A549 (cell line): Measurements from ENCODE around the gene MAST2. TPM values are rescaled to one million over a fixed set of nuclear protein-coding genes. Genes with fewer than 3 reads are reported as not detected.

Source experiments
- ATAC-seq, 2 experiments: fragments of 200-7000 bp in 1 of 2; fragments of >200 bp in 1 of 2; cut with Nextera tagmentation in 1 of 2; cut with Tn5 transposase in 1 of 2; 3 replicates each; pipeline versions ENCODE4 v1.8.0 to v1.9.1; 2018 to 2020; ENCODE audit warnings: mild to moderate bottlenecking in 1 of 2, moderate library complexity in 1 of 2
- CTCF ChIA-PET: fragments of 300-600 bp; sonication (Branson Sonifier 250); formaldehyde crosslinking; extraction: SDS; loops from one replicate; lab custom pipeline; 2021; ENCODE audit warnings: antibody characterized with exemption, inconsistent platforms; lab: Yijun Ruan, JAX
- POLR2A ChIA-PET: fragments of 350-600 bp; formaldehyde crosslinking; extraction: SDS; loops from one replicate; lab custom pipeline; 2021; ENCODE audit warnings: antibody characterized with exemption, inconsistent platforms; lab: Yijun Ruan, JAX
- DNase-seq, 2 experiments: peaks; one replicate each; pipeline versions ENCODE4 v3.0.0 to v3.0.0-alpha.2; 2011 to 2016; ENCODE audit warnings: low read depth in 1 of 2, low spot score in 1 of 2
- FAIRE-seq: peaks from 2 replicates; lab custom pipeline; 2011; peaks lifted over from hg19 to GRCh38; lab: Jason Lieb, UNC
- H3K27ac ChIP-seq, 2 experiments: fragments of >200 bp; sonication (Bioruptor Twin); formaldehyde crosslinking; 3 replicates each; pipeline ENCODE4 v1.5.1; 2016 to 2017
- H3K4me1 ChIP-seq: fragments of >200 bp; sonication (Bioruptor Twin); formaldehyde crosslinking; 3 replicates; pipeline ENCODE4 v1.6.1; 2016
- H3K4me2 ChIP-seq: fragments of >200 bp; sonication (Bioruptor Twin); formaldehyde crosslinking; 3 replicates; pipeline ENCODE4 v1.6.1; 2016
- H3K4me3 ChIP-seq: fragments of >200 bp; sonication (Bioruptor Twin); formaldehyde crosslinking; 3 replicates; pipeline ENCODE4 v1.5.1; 2016
- H3K9me3 ChIP-seq: fragments of >200 bp; sonication (Bioruptor Twin); formaldehyde crosslinking; 3 replicates; pipeline ENCODE4 v1.6.1; 2016
- BHLHE40 ChIP-seq: IDR thresholded peaks from 2 replicates; pipeline ENCODE4 v1.6.1; 2012; ENCODE audit warnings: low read depth, low read length, inconsistent platforms
- EHMT2 ChIP-seq: fragments of 200-600 bp; sonication (generic); IDR thresholded peaks from 2 replicates; pipeline ENCODE4 v1.6.1; 2016; ENCODE audit warnings: antibody characterized with exemption, low read depth, mild to moderate bottlenecking, moderate library complexity
- EP300 ChIP-seq, 2 experiments: fragments of >200 bp; sonication (Bioruptor Twin); formaldehyde crosslinking; IDR thresholded peaks; 2 replicates in 1 of 2; 3 replicates in 1 of 2; pipeline ENCODE4 v1.6.1; 2016 to 2017
- FOSB ChIP-seq: fragments of 250-450 bp; sonication (Bioruptor Pico); IDR thresholded peaks from 2 replicates; pipeline ENCODE4 v1.5.0; 2020; ENCODE audit warnings: mild to moderate bottlenecking, moderate library complexity
- HEYL ChIP-seq: fragments of 250-450 bp; sonication (Bioruptor Pico); IDR thresholded peaks from 2 replicates; pipeline ENCODE4 v1.8.0; 2021; ENCODE audit warnings: mild to moderate bottlenecking, moderate library complexity
- HOXA7 ChIP-seq: fragments of 250-450 bp; sonication (Bioruptor Pico); IDR thresholded peaks from 2 replicates; pipeline ENCODE4 v1.5.0; 2020; ENCODE audit warnings: mild to moderate bottlenecking, moderate library complexity
- HOXB5 ChIP-seq: fragments of 250-450 bp; sonication (Bioruptor Pico); IDR thresholded peaks from 2 replicates; pipeline ENCODE4 v1.5.0; 2020; ENCODE audit warnings: mild to moderate bottlenecking, moderate library complexity
- JUN ChIP-seq, 2 experiments: fragments of >200 bp; sonication (Bioruptor Twin); formaldehyde crosslinking; IDR thresholded peaks; 2 replicates in 1 of 2; 3 replicates in 1 of 2; pipeline ENCODE4 v1.6.1; 2016 to 2017
- KDM1A ChIP-seq: fragments of 200-600 bp; sonication (generic); IDR thresholded peaks from 2 replicates; pipeline ENCODE4 v1.6.1; 2016; ENCODE audit warnings: low read depth, mild to moderate bottlenecking
- MAFK ChIP-seq: fragments of 450-650 bp; IDR thresholded peaks from 2 replicates; pipeline ENCODE4 v1.6.1; 2014; ENCODE audit not compliant: partially characterized antibody
- MAX ChIP-seq: IDR thresholded peaks from 2 replicates; pipeline ENCODE4 v1.6.1; 2012
- NFE2L2 ChIP-seq: fragments of 150-350 bp; conservative IDR thresholded peaks from 2 replicates; pipeline ENCODE4 v1.6.1; 2014; ENCODE audit warnings: low read length
- PBX3 ChIP-seq: IDR thresholded peaks from 2 replicates; pipeline ENCODE4 v1.6.1; 2012
- POLR2A ChIP-seq: IDR thresholded peaks from 2 replicates; pipeline ENCODE4 v1.6.1; 2012; ENCODE audit warnings: mild to moderate bottlenecking, low read length
- RNF2 ChIP-seq: fragments of 200-600 bp; sonication (generic); IDR thresholded peaks from 2 replicates; pipeline ENCODE4 v1.6.1; 2016; ENCODE audit warnings: low read depth, mild to moderate bottlenecking, antibody characterized with exemption, moderate library complexity, borderline replicate concordance
- TFCP2L1 ChIP-seq: fragments of 250-450 bp; sonication (Bioruptor Pico); IDR thresholded peaks from 2 replicates; pipeline ENCODE4 v1.5.0; 2021; ENCODE audit warnings: mild to moderate bottlenecking
- ZC3H11A ChIP-seq: fragments of 450-650 bp; IDR thresholded peaks from 2 replicates; pipeline ENCODE4 v1.6.1; 2014; ENCODE audit warnings: antibody characterized with exemption, mild to moderate bottlenecking
- WGBS: methylation state at CpG from one replicate; pipeline ENCODE4 v1.1.6; 2017; ENCODE audit errors: missing lambda C conversion rate; 5-methylcytosine and 5-hydroxymethylcytosine counted together
- polyA plus RNA-seq, 4 experiments: library from polyadenylated mRNA; depleted of rRNA in 3 of 4; stranded (reverse); fragments of >200 nt; fragmentation: RNase III in 1 of 4; extraction: RNeasy Plus Mini Kit Qiagen cat#74134 plus additional on column Dnase treatment in 1 of 4; gene quantifications; 2 replicates in 3 of 4; 3 replicates in 1 of 4; pipeline ENCODE4 v1.2.3, GENCODE V29; 2011 to 2017
- TF ChIP-seq, protein P1 (sequence below): fragments of 150-350 bp; IDR thresholded peaks from 2 replicates; pipeline ENCODE4 v1.6.1; 2014; ENCODE audit warnings: low read depth, mild to moderate bottlenecking, low read length
- TF ChIP-seq, protein P2 (sequence below): fragments of >200 bp; sonication (Bioruptor Twin); formaldehyde crosslinking; IDR thresholded peaks from 2 replicates; pipeline ENCODE4 v1.6.1; 2016

MAST2 gene
- polyA plus RNA-seq, 2 of the 4 experiments (the other 2 are of a cell fraction) = 19.3 to 20.5 TPM

- Histone ChIP-seq H3K9me3 (0 out of 3 replicates have a peak, but pooled peaks cover 3% of the 10 kb centered on the region), H3K4me2 (no peak overlapping the region), H3K27ac (no peak overlapping the region), H3K4me3 (no peak overlapping the region), H3K4me1 (peaks cover 6% of the 10 kb centered on the region; the same call in 1 of the 3 replicates)
- ChIA-PET CTCF (no interaction called here), POLR2A (no interaction called here)
- 89% methylated on average over 8 of the region's 8 CpGs for WGBS
- DNase-seq (no peak), FAIRE-seq (no peak)
- TF ChIP-seq FOSB (CRISPR knock-in tag) (no peak), EHMT2 (no peak), EP300 (IDR thresholded peaks at IDR 0.05) (no peak), PBX3 (no peak), BHLHE40 (no peak), HOXA7 (CRISPR knock-in tag) (no peak), NFE2L2 (no peak)
- TF ChIP-seq, all 56 proteins: peak for 0
- no peak for ATAC-seq
Measured at GRCh38 chr1:45995298-45995697, 191.9 kb downstream of the MAST2 start.

- WGBS = 63% methylated on average over 3 of the region's 3 CpGs
Measured at GRCh38 chr1:45998020-45998617, 194.7 kb downstream of the MAST2 start.

GRCh38 chr1:45999507-45999906, 196.1 kb downstream of the MAST2 start:
- TF ChIP-seq HEYL (CRISPR knock-in tag) (no peak), TFCP2L1 (no peak), JUN (IDR thresholded peaks at IDR 0.05) (no peak), MAFK (no peak), HOXB5 (CRISPR knock-in tag) (no peak)
- TF ChIP-seq, protein P1, sequence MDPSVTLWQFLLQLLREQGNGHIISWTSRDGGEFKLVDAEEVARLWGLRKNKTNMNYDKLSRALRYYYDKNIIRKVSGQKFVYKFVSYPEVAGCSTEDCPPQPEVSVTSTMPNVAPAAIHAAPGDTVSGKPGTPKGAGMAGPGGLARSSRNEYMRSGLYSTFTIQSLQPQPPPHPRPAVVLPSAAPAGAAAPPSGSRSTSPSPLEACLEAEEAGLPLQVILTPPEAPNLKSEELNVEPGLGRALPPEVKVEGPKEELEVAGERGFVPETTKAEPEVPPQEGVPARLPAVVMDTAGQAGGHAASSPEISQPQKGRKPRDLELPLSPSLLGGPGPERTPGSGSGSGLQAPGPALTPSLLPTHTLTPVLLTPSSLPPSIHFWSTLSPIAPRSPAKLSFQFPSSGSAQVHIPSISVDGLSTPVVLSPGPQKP = no peak
- Histone ChIP-seq H3K4me1 (peaks cover 6% of the 10 kb centered on the region; the same call in 1 of the 3 replicates), H3K27ac (no peak overlapping the region), H3K4me3 (no peak overlapping the region), H3K4me2 (no peak overlapping the region), H3K9me3 (no peaks in the 10 kb centered on the region)
- ChIA-PET POLR2A (no interaction called here), CTCF (no interaction called here)
- no peak for FAIRE-seq
- WGBS = 93% methylated on average over 2 of the region's 2 CpGs
- DNase-seq = no peak
- ATAC-seq = no peak

More at GRCh38 chr1:45998020-45998617, 194.7 kb downstream of the MAST2 start:
- ChIA-PET CTCF (no interaction called here), POLR2A (interaction anchor here (1.0 kb wide), 1 partner anchor 19 kb away, joined by 8 read pairs; no protein-coding TSS in a partner anchor)
- Histone ChIP-seq H3K4me3 (no peak overlapping the region), H3K27ac (no peak overlapping the region), H3K4me1 (peaks cover 6% of the 10 kb centered on the region; the same call in 1 of the 3 replicates), H3K9me3 (no peaks in the 10 kb centered on the region)
- ATAC-seq = no peak
- FAIRE-seq = no peak
- no peak for DNase-seq
- TF ChIP-seq NFE2L2 = no peak
- TF ChIP-seq, protein P1 = no peak
- TF ChIP-seq, all 56 proteins: peak for 0
- H3K4me2 ChIP-seq = no peak overlapping the region

GRCh38 chr1:46001081-46001785, 197.8 kb downstream of the MAST2 start:
- DNase-seq = no peak
- no peak for ATAC-seq
- Histone ChIP-seq H3K27ac (no peak overlapping the region), H3K9me3 (no peaks in the 10 kb centered on the region), H3K4me2 (no peak overlapping the region), H3K4me3 (no peak overlapping the region), H3K4me1 (peaks cover 6% of the 10 kb centered on the region; the same call in 1 of the 3 replicates)
- ChIA-PET POLR2A (no interaction called here), CTCF (interaction anchor here (0.6 to 1.6 kb wide), 2 partner anchors 36 to 61 kb away, joined by 3 read pairs; no protein-coding TSS in a partner anchor)
- 80% methylated on average over 3 of the region's 3 CpGs for WGBS
- FAIRE-seq = no peak
- TF ChIP-seq RNF2 (no peak), KDM1A (no peak), HOXA7 (CRISPR knock-in tag) (no peak), FOSB (CRISPR knock-in tag) (no peak), ZC3H11A (no peak), MAX (no peak), POLR2A (no peak)
- TF ChIP-seq, protein P2, sequence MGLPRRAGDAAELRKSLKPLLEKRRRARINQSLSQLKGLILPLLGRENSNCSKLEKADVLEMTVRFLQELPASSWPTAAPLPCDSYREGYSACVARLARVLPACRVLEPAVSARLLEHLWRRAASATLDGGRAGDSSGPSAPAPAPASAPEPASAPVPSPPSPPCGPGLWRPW = no peak
